ENCODE measurements around the gene FXR1. TPM values are rescaled to one million over a fixed set of nuclear protein-coding genes. Genes with fewer than 3 reads are reported as not detected.

The FXR1 gene
- total RNA-seq, 1 experiment from 2014 or later: 288 TPM

GRCh38 chr3:180934638-180935037 lies 22.2 kb downstream of the FXR1 start:
- DNase-seq: no peak
- BruUV-seq (replicated peaks): no TSS peak

GRCh38 chr3:180940826-180941225 lies 28.4 kb downstream of the FXR1 start:
- BruUV-seq (replicated peaks): no TSS peak
- Histone ChIP-seq H2AFZ (no peak overlapping the region), H3F3A (ENCODE audit: insufficient read depth, low read depth) (peaks cover 4% of the 10 kb centered on the region; the same call in 1 of the 2 replicates), H3K9me3 (ENCODE audit: insufficient read depth, low read depth) (no peaks in the 10 kb centered on the region), H3K4me1 (replicated peaks; ENCODE audit: insufficient read depth) (no peaks in the 10 kb centered on the region), H4K20me1 (ENCODE audit: insufficient read depth) (peaks cover 66% of the 10 kb centered on the region), H3K36me3 (ENCODE audit: low read depth) (peaks cover 28% of the 10 kb centered on the region; the same call in 1 of the 2 replicates), H3K4me2 (no peak overlapping the region), H3K27ac (no peak overlapping the region), H3K4me3 (no peak overlapping the region), H3K27me3 (ENCODE audit: insufficient read depth, low read depth) (no peaks in the 10 kb centered on the region), H3K9me2 (ENCODE audit: insufficient read depth) (no peaks in the 10 kb centered on the region), H3K79me2 (ENCODE audit: low read depth) (peaks cover 86% of the 10 kb centered on the region)
- intact Hi-C loops (cut with micrococcal nuclease; ENCODE audit: unreplicated experiment): no loop called here
- CTCF ChIA-PET: no interaction called here
- POLR2A ChIA-PET (ENCODE audit: unreplicated experiment): no interaction called here
- TF ChIP-seq EZH2 (IDR thresholded peaks at IDR 0.05; ENCODE audit: low read depth): no peak
- TF ChIP-seq CTCF (conservative IDR thresholded peaks at IDR 0.05): no peak
- DNase-seq: no peak

More at GRCh38 chr3:180934638-180935037, 22.2 kb downstream of the FXR1 start:
- ChIA-PET POLR2A (ENCODE audit: unreplicated experiment) (no interaction called here), CTCF (no interaction called here)
- Histone ChIP-seq H3K9me3 (ENCODE audit: insufficient read depth, low read depth) (no peaks in the 10 kb centered on the region), H3K9me2 (ENCODE audit: insufficient read depth) (no peaks in the 10 kb centered on the region), H3K79me2 (ENCODE audit: low read depth) (peaks cover 95% of the 10 kb centered on the region), H3K4me1 (replicated peaks; ENCODE audit: insufficient read depth) (no peaks in the 10 kb centered on the region), H3K36me3 (ENCODE audit: low read depth) (peaks cover 25% of the 10 kb centered on the region), H4K20me1 (ENCODE audit: insufficient read depth) (peaks cover 79% of the 10 kb centered on the region), H3F3A (ENCODE audit: insufficient read depth, low read depth) (peaks cover 4% of the 10 kb centered on the region; the same call in 1 of the 2 replicates), H3K4me3 (no peak overlapping the region), H3K4me2 (no peak overlapping the region), H3K27me3 (ENCODE audit: insufficient read depth, low read depth) (no peaks in the 10 kb centered on the region), H3K27ac (no peak overlapping the region), H2AFZ (no peak overlapping the region)
- intact Hi-C loops (cut with micrococcal nuclease; ENCODE audit: unreplicated experiment): loop anchor here (5.0 kb wide), 1 partner anchor 48 kb away; no protein-coding TSS in a partner anchor
- TF ChIP-seq EZH2 (IDR thresholded peaks at IDR 0.05; ENCODE audit: low read depth) (no peak), CTCF (conservative IDR thresholded peaks at IDR 0.05) (no peak)

GRCh38 chr3:180947761-180948390 lies 35.4 kb downstream of the FXR1 start:
- Histone ChIP-seq H4K20me1 (ENCODE audit: insufficient read depth) (peaks cover 51% of the 10 kb centered on the region), H3K27ac (no peak overlapping the region), H3K4me2 (no peak overlapping the region), H2AFZ (no peak overlapping the region), H3K9me2 (ENCODE audit: insufficient read depth) (no peaks in the 10 kb centered on the region), H3K4me3 (no peak overlapping the region), H3F3A (ENCODE audit: insufficient read depth, low read depth) (no peaks in the 10 kb centered on the region; the same call in 1 of the 2 replicates), H3K36me3 (ENCODE audit: low read depth) (peaks cover 31% of the 10 kb centered on the region), H3K27me3 (ENCODE audit: insufficient read depth, low read depth) (no peaks in the 10 kb centered on the region), H3K79me2 (ENCODE audit: low read depth) (peaks cover 27% of the 10 kb centered on the region), H3K9me3 (ENCODE audit: insufficient read depth, low read depth) (no peaks in the 10 kb centered on the region), H3K4me1 (replicated peaks; ENCODE audit: insufficient read depth) (no peaks in the 10 kb centered on the region)
- ChIA-PET CTCF (no interaction called here), POLR2A (ENCODE audit: unreplicated experiment) (no interaction called here)
- intact Hi-C loops (cut with micrococcal nuclease; ENCODE audit: unreplicated experiment): no loop called here
- BruUV-seq (replicated peaks): no TSS peak
- no peak for TF ChIP-seq EZH2 (IDR thresholded peaks at IDR 0.05; ENCODE audit: low read depth)
- TF ChIP-seq CTCF (conservative IDR thresholded peaks at IDR 0.05): no peak
- DNase-seq: no peak

Measured in PC-9 (cell line).